Adipocyte (in vitro differentiated cells): ENCODE data around the gene PFDN6.

Experiments used
- DNase-seq: peaks from one replicate; pipeline ENCODE4 v3.0.0-alpha.2; 2015; ENCODE audit warnings: low read depth
- H3K27me3 ChIP-seq: replicated peaks from 2 replicates; pipeline ENCODE4 v1.7.0; 2013; ENCODE audit warnings: mild to moderate bottlenecking, low read length, moderate library complexity; ENCODE audit not compliant: control insufficient read depth, insufficient read depth
- H3K36me3 ChIP-seq: 2 replicates; pipeline ENCODE4 v1.7.0; 2013; ENCODE audit warnings: low read length, mild to moderate bottlenecking, moderate library complexity; ENCODE audit not compliant: control insufficient read depth, insufficient read depth, severe bottlenecking
- H3K4me1 ChIP-seq: 2 replicates; pipeline ENCODE4 v1.7.0; 2013; ENCODE audit warnings: mild to moderate bottlenecking, low read length, moderate library complexity; ENCODE audit not compliant: control insufficient read depth, insufficient read depth
- H3K4me3 ChIP-seq: 2 replicates; pipeline ENCODE4 v1.7.0; 2013; ENCODE audit warnings: mild to moderate bottlenecking, low read length, moderate library complexity
- H3K9ac ChIP-seq: 2 replicates; pipeline ENCODE4 v1.7.0; 2013; ENCODE audit warnings: mild to moderate bottlenecking, low read length, moderate library complexity
- H3K9me3 ChIP-seq: 2 replicates; pipeline ENCODE4 v1.7.0; 2013; ENCODE audit warnings: mild to moderate bottlenecking, low read length, moderate library complexity; ENCODE audit not compliant: control insufficient read depth

Gene PFDN6

DNA sequence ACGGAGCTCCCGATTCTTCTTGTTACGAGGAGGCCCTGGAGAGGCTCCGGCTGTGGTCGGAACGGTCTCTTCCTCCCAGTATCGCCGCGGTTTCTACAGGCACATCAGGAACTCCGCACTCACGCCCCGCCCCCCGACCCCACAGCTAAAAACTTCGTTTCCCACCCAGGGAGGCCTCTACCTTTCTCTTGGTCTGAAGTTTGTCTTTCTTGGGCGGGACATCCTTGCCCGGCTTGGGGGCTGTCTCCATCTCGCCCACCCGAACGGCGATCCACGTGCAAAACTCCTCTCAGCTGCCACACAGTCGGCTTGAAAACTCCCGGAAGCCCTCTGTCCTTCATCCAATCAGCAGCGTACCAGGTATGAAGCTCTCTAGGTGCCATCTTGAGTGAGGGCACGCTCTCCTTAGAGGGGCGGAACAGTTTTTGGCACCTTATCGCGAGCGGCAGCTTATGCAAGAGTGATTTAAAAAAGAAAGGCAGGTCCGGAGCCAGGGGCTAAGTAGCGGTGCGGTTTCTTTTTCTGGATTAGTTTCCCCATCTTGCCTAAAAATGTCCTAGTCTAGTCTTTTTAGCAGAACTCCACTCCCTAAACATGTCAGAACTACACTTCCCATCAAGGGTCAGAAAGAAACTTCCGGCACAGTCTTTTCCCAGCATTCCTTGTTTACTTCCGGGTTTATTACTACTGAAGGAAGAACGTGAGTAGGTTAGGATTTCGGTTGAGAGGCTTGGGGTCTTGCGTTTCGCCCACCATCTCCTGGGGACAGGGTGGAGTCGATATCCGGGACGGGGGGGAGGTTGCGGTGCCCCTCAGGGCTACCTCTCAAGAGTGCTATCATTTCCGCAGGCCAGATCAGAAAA lies at the start of gene PFDN6, which contains the start of gene WDR46:
Gene PFDN6 (plus strand): TSS at position 681 of the 863 bp plus-strand sequence. CDS start 256 bp downstream, outside the sequence.
Gene WDR46 (minus strand): TSS at position 319 of the 863 bp plus-strand sequence. CDS start 69 bp downstream, at position 250.
- peak; percentile 96 for DNase-seq
- Histone ChIP-seq H3K4me1 (peaks cover 15% of the 10 kb centered on the region), H3K9ac (peak within 1 kb of the TSS; percentile 92), H3K4me3 (peak within 1 kb of the TSS; percentile 98), H3K9me3 (no peaks in the 10 kb centered on the region), H3K36me3 (peaks cover 46% of the 10 kb centered on the region), H3K27me3 (no peaks in the 10 kb centered on the region)

DNA sequence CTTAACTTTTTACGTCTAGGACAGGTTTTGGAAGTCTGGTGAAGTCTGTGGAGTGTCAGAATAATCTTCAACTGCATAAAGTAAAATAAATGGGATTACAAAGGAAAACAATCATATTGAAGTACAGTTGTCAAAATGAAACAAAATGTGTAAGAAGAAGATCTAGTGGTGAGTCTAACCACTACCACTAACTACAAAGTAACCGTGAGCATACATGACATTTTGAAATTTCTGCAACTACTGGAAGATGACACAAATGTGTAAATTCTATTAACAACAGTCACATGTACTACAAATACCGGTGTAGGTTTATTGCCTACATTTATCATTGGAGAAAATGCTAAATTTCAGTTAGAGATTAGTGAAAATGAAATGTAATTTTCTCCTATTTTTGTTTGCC lies 47.4 kb upstream of the PFDN6 start:
- peaks cover 2% of the 10 kb centered on the region for H3K4me1 ChIP-seq

DNA sequence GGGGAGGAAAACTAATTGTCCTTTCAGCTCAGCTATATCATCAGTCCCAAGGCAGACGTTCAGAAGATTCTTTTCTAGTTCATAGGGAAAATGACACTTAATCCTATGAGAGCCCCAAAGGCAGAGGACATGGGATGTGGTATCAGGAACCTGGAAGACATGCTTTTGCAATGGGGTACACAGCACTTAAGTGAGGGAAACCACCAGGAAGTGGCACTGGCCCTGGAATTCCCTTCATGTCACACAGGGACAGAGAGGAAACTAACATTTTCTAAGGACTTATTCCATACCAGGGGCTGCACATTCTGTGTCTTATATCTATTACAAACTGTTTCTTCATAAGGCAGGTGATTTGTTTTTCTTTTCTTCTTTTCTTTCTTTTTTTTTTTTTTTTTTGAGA lies 45.9 kb upstream of the PFDN6 start:
- Histone ChIP-seq H3K36me3 (no peaks in the 10 kb centered on the region), H3K4me3 (no peak overlapping the region), H3K9ac (no peak overlapping the region), H3K27me3 (peaks cover 16% of the 10 kb centered on the region), H3K4me1 (peaks cover 8% of the 10 kb centered on the region), H3K9me3 (no peaks in the 10 kb centered on the region)
- DNase-seq = no peak

More for the DNA sequence above, 47.4 kb upstream of the PFDN6 start:
- no peak for DNase-seq
- H3K9me3 ChIP-seq = no peaks in the 10 kb centered on the region
- H3K4me3 ChIP-seq = no peak overlapping the region
- no peak overlapping the region for H3K9ac ChIP-seq
- H3K27me3 ChIP-seq = peaks cover 16% of the 10 kb centered on the region
- H3K36me3 ChIP-seq = no peaks in the 10 kb centered on the region

DNA sequence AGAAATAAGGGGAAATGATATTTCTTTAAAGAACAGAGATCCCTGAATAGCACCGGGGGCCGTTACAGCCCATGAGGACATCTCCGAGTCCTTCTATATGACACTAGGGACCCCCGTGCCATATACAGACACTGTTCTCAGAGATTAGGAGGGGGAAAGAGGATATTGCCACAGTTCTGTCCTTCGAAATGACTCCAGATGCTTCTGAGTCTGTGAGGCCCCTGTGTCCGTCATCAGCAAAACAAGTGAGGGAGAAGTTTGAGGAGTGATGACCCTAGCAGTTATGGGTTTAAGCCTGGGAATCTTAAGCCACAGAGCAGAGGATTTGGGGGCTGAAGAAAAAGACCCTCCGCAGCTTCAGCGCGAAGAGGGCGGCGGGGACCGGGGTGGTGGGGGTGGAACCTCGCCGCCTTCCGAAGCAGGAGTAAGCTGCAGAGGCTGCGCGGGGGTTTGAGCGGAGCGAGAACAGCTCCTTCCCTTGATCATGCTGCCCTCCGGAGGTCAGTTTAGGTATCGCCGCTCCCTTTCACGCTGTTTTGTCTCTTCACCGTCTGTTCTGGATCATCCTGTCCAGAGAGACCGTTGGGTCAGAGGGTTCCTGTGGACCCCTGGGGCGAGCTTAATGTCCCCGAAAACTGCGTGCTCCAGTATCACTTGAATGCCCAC lies 41.3 kb upstream of the PFDN6 start:
- H3K9ac ChIP-seq = peak overlapping the region; percentile 89
- H3K4me3 ChIP-seq = peak overlapping the region; percentile 90
- H3K36me3 ChIP-seq = peaks cover 8% of the 10 kb centered on the region
- no peaks in the 10 kb centered on the region for H3K9me3 ChIP-seq
- H3K27me3 ChIP-seq = no peaks in the 10 kb centered on the region
- H3K4me1 ChIP-seq = peaks cover 45% of the 10 kb centered on the region
- DNase-seq = peak; percentile 96

DNA sequence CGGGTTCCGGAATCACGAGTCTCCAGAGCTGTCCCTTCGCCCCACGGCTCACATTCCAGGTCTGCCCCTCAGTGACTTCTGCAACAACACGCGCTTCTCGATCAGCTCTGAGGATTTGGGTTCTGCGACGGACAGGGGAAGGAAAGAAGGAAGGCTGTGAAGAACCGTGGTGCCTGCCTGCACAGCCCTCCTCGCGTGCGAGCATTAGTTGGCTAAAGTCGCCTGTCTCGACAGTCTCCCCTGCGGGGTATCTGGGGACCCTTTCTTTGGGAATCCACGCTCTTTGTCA lies 40.8 kb upstream of the PFDN6 start:
- H3K4me1 ChIP-seq = peaks cover 46% of the 10 kb centered on the region
- H3K9ac ChIP-seq = peak overlapping the region; percentile 89
- H3K36me3 ChIP-seq = peaks cover 8% of the 10 kb centered on the region
- no peaks in the 10 kb centered on the region for H3K27me3 ChIP-seq
- H3K4me3 ChIP-seq = peak overlapping the region; percentile 90
- H3K9me3 ChIP-seq = no peaks in the 10 kb centered on the region
- DNase-seq = peak; percentile 70

DNA sequence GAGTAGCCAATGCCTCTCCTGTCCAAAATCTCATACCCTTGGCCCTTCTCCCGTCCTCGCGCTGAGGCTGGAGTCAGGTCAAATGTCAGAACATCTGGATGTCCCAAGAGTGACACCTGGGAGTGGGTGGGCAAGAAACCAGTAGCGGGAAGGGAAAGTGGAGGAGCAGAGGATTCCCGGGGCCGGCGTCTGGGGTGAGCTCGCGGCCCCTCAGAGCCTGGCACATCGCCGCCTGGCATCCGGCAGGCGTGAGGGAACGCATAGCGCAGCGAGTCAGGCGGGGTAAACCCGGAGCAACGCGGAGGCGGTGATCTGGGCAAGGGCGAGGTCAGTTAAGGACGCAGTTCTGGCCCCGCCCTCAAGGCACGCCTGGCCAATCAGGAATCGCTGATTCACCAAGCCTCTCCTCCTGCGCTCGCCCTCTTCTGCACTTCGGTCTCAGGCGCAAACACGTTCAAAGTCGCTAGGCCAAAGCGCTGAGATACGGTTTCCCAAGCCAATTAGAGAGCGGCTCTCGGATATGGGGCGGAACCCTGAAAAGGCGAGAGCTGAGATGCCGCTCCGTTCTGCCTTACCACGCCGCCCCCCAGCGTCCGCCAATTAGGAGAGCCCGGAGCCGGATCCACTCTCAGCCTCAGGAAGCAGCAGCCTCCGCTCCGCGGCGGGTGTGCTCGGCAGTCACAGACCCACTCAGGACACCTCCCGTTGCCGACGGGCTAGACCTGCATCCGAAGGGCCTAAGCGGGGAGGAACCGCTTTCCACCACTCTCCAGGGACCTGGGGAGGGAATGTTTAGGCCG lies 40.3 kb upstream of the PFDN6 start:
- no peaks in the 10 kb centered on the region for H3K27me3 ChIP-seq
- DNase-seq = peak; percentile 99
- no peaks in the 10 kb centered on the region for H3K9me3 ChIP-seq
- peaks cover 46% of the 10 kb centered on the region for H3K4me1 ChIP-seq
- peak overlapping the region; percentile 90 for H3K4me3 ChIP-seq
- H3K36me3 ChIP-seq = peaks cover 8% of the 10 kb centered on the region
- H3K9ac ChIP-seq = peak overlapping the region; percentile 98

DNA sequence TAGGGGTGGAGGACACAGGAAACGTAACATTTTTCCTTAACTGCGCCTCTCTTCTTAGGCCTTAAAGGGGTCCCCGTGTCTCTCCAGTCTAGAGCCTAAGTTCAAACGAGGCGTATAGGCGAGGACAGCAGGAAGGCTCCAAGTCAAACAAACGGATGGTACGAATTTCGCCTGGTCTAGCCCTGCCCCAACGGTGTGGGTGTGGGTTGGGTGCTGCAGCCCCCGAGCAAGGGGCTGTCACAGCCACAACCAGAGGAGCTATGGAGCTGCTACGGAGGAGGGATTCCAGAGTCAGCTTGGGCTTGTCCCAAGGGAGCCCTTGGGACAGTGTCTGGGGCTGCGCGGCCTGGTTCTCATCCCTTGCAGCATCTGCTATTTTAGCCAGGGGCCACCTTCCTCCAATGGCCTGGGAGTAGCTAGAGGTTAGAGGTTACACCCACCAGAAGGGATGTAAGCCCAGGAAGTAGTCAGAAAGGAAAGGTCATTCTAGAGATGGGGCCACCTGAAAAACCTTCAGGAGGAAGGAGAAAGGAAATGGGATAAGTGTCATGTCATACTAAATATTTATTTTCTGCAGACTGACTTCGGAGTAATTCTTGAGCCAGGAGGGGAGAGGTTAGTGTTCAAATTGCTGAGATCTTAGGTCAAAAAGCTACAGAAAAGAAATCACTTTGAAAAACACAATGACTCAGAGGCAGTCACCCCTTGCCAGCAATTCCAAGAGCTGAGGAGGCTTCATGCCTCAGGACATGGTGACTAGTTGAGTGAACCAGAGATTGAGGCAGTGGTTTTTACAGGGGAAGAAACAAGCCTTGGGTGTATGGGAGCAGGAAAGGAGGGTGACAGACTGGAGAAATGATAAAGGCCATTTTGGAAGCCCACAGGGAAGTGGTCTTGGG lies 39.4 kb upstream of the PFDN6 start:
- Histone ChIP-seq H3K4me1 (peaks cover 46% of the 10 kb centered on the region), H3K9ac (peak overlapping the region; percentile 98), H3K27me3 (no peaks in the 10 kb centered on the region), H3K4me3 (peak overlapping the region; percentile 90), H3K36me3 (peaks cover 11% of the 10 kb centered on the region), H3K9me3 (no peaks in the 10 kb centered on the region)
- DNase-seq = peak; percentile 80

DNA sequence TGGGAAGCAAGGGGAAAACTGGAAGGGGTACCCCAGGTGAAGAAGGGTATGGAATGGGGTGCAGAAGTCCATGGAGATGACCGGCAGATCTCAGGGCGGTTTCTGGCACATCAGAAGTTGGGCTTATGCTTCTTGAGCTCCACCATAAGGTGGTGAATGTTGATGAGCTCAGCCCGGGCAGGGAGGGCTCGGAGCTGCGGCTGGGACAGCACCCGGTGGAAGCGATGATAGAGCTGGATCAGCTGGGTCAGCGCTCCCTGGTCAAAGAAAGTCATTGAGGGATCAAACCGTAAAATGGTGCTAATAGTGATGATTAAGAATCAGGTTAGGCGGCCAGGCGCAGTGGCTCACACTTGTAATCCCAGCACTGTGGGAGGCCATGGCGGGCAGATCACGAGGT lies 38.7 kb upstream of the PFDN6 start:
- Histone ChIP-seq H3K27me3 (no peaks in the 10 kb centered on the region), H3K9ac (peak overlapping the region; percentile 98), H3K4me1 (peaks cover 46% of the 10 kb centered on the region), H3K4me3 (peak overlapping the region; percentile 90), H3K9me3 (no peaks in the 10 kb centered on the region), H3K36me3 (peaks cover 15% of the 10 kb centered on the region)
- DNase-seq = no peak

DNA sequence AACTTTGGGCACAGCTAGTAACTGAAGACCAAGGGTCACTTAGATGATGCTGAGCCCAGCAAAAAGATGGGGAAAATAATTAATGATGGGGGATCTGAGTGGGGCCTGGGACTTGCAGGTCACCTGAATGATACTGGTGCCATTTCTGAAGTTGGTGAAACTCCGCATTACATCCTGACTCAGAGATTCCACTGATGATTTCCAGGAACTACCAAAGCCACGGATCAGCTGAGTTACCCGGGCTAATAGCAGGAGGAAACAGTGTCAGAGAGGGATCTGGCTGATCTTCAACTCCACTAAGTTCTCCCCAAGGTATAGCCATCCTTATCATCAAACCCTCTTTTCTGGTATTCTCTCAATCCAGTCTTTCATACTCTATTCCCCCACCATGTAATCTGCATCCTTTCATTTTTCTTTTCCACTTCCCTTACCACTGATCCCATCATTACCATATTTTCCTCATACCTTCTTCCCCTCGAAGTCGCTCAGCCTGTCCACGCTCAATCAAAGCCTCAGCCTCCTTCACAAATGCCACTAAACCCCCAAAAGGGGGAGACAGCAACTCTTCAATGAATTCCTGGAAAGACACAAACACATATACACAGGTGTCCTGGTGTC lies 37.9 kb upstream of the PFDN6 start:
- Histone ChIP-seq H3K4me3 (no peak overlapping the region), H3K27me3 (no peaks in the 10 kb centered on the region), H3K9me3 (no peaks in the 10 kb centered on the region), H3K36me3 (peaks cover 15% of the 10 kb centered on the region), H3K4me1 (peaks cover 46% of the 10 kb centered on the region), H3K9ac (no peak overlapping the region)
- no peak for DNase-seq

DNA sequence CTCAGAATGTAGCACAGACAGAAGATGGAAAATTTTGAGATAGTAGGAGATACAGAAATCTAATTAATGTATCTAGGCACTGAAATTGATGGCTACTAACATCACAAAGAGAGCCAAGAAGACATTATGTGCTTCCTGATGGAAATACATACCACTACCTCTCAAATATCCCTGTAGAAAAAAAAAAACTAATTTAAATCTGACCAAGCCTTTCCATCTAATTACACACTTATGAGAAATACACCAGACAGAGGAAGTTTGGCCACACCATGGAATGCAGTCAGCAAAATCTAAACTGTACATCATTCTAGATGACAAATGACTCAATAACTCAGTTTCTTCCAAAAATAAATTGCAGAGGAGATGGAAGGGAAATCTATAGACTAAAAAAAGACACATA lies 36.6 kb upstream of the PFDN6 start:
- Histone ChIP-seq H3K36me3 (peaks cover 19% of the 10 kb centered on the region), H3K4me3 (no peak overlapping the region), H3K27me3 (no peaks in the 10 kb centered on the region), H3K4me1 (peaks cover 43% of the 10 kb centered on the region), H3K9ac (no peak overlapping the region), H3K9me3 (no peaks in the 10 kb centered on the region)
- DNase-seq = peak; percentile 39
